Activated CD8-positive, alpha-beta T cell treated with anti-CD3 and anti-CD28 coated beads for 36 hours (primary cell): ENCODE data around the gene ITGA8. TPM values are rescaled to one million over a fixed set of nuclear protein-coding genes. Genes with fewer than 3 reads are reported as not detected.

Experiments
- ATAC-seq: fragments of 200-7000 bp; cut with Tn5 transposase; one replicate; pipeline ENCODE4 v1.10.0; 2021; ENCODE audit warnings: mild to moderate bottlenecking, moderate library complexity
- CTCF ChIA-PET: fragments of 350-600 bp; sonication (Branson Sonifier 250); formaldehyde crosslinking; loops from one replicate; lab custom pipeline; 2021; ENCODE audit warnings: antibody characterized with exemption; lab: Charles Lee
- POLR2A ChIA-PET: fragments of 350-600 bp; sonication (Branson Sonifier 250); formaldehyde crosslinking; loops from one replicate; lab custom pipeline; 2021; ENCODE audit warnings: antibody characterized with exemption; lab: Charles Lee
- DNase-seq: peaks from one replicate; pipeline ENCODE4 v3.0.0-alpha.2; 2020
- H3K27ac Mint-ChIP-seq: one replicate; pipeline ENCODE4 v1.8.0; 2021; ENCODE audit warnings: mild to moderate bottlenecking, mixed read lengths
- H3K27me3 Mint-ChIP-seq: one replicate; pipeline ENCODE4 v1.8.0; 2021; ENCODE audit warnings: mixed read lengths
- H3K36me3 Mint-ChIP-seq: one replicate; pipeline ENCODE4 v1.8.0; 2021; ENCODE audit warnings: low read depth, mixed read lengths
- H3K4me1 Mint-ChIP-seq: one replicate; pipeline ENCODE4 v1.8.0; 2021; ENCODE audit warnings: low read depth, mixed read lengths
- H3K4me3 Mint-ChIP-seq: one replicate; pipeline ENCODE4 v1.8.0; 2021; ENCODE audit warnings: mild to moderate bottlenecking, moderate library complexity, mixed read lengths
- H3K9me3 Mint-ChIP-seq: one replicate; pipeline ENCODE4 v1.8.0; 2021; ENCODE audit warnings: mixed read lengths
- intact Hi-C: fragments of 100-400 bp; cut with micrococcal nuclease; formaldehyde crosslinking; loops from one replicate; pipeline ENCODE4 v1.10.0; 2022
- total RNA-seq, 2 experiments: library from RNA; stranded (reverse); gene quantifications; one replicate each; pipeline ENCODE4 v1.2.3, GENCODE V29; 2021
- TF ChIP-seq, protein P1 (sequence below): fragments of 200-600 bp; IDR thresholded peaks from one replicate; pipeline ENCODE4 v1.8.0; 2022; ENCODE audit warnings: antibody characterized with exemption, mild to moderate bottlenecking

Gene ITGA8
- total RNA-seq, 2 experiments from 2014 or later = not detected

DNA sequence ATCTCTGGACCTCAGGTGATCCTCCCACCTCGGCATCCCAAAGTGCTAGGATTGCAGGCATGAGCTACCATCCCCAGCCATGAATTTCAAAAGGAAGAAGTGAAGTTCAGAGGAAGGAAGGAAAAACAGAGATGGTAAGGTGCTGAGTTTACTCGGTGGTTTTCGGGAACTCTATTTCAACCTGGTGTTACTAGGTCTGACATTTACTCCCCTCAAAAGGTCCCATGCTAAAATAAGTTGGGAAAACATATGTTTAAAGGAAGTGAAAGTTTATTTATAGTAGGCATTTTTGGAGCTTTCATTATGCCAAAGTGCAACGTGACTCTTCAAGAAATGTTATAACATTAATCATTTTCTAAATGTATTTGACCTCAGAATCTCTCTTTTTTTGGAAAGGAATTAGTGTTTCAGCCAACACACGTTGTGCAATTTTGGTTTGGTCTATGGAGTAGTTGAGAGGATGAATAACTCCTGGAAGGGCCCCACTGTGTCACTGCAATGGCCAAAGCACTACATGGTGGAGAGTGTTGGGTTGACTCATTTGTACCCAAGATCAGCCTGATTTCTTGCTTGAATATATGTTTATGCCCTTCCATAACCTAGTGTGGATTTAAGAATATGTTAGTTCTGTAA, 233.9 kb downstream of the ITGA8 start:
- intact Hi-C loops = no loop called here
- no peak for DNase-seq
- Mint-ChIP-seq H3K36me3 (no peaks in the 10 kb centered on the region), H3K27me3 (peaks cover 8% of the 10 kb centered on the region), H3K27ac (no peak overlapping the region), H3K9me3 (no peaks in the 10 kb centered on the region), H3K4me1 (no peaks in the 10 kb centered on the region), H3K4me3 (no peak overlapping the region)
- no peak for ATAC-seq
- TF ChIP-seq, protein P1, sequence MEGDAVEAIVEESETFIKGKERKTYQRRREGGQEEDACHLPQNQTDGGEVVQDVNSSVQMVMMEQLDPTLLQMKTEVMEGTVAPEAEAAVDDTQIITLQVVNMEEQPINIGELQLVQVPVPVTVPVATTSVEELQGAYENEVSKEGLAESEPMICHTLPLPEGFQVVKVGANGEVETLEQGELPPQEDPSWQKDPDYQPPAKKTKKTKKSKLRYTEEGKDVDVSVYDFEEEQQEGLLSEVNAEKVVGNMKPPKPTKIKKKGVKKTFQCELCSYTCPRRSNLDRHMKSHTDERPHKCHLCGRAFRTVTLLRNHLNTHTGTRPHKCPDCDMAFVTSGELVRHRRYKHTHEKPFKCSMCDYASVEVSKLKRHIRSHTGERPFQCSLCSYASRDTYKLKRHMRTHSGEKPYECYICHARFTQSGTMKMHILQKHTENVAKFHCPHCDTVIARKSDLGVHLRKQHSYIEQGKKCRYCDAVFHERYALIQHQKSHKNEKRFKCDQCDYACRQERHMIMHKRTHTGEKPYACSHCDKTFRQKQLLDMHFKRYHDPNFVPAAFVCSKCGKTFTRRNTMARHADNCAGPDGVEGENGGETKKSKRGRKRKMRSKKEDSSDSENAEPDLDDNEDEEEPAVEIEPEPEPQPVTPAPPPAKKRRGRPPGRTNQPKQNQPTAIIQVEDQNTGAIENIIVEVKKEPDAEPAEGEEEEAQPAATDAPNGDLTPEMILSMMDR = no peak
- POLR2A ChIA-PET = no interaction called here
- CTCF ChIA-PET = no interaction called here

DNA sequence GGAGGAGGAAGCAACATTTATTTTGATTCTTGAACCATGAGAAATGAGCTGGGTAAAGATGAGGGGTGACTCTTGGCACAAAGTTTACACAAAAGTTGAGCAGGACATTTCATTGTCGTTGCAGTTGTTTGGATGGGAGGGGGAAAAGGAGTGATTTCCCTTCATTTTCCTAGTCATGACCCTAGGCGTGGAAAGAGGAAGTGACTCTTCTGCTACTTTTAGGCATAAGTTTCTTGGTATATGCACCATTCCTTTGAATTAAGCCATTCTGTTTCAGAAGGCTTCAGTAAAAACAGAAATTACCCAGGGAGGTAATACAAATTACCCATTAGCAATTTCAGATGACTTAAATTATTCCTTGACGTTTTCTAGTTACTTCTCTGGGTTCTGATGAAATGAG, 234.7 kb downstream of the ITGA8 start:
- H3K9me3 Mint-ChIP-seq = no peaks in the 10 kb centered on the region
- TF ChIP-seq, protein P1 = no peak
- no peaks in the 10 kb centered on the region for H3K36me3 Mint-ChIP-seq
- intact Hi-C loops = no loop called here
- H3K4me3 Mint-ChIP-seq = no peak overlapping the region
- no peak for ATAC-seq
- no peak overlapping the region for H3K27ac Mint-ChIP-seq
- CTCF ChIA-PET = no interaction called here
- peaks cover 10% of the 10 kb centered on the region for H3K27me3 Mint-ChIP-seq
- no peaks in the 10 kb centered on the region for H3K4me1 Mint-ChIP-seq
- no peak for DNase-seq
- POLR2A ChIA-PET = no interaction called here

DNA sequence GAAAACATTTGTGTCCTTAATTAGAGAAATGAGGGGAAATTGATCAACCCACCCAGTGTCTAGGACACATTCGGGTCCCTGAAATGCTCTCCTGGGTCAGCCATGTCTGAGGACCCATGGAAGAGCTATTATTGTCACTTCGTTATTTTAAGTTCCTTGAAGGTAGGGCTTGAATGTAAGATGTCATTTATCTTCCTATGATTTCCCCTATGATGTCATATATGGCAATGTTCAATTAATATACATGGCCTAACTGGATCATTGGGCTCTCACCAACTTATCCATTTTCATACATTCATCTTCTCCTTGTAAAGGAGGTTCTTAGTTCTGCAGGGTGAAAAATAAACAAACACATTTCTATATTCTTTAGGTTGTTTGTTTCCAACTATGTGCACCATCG, 235.6 kb downstream of the ITGA8 start:
- Mint-ChIP-seq H3K4me1 (no peaks in the 10 kb centered on the region), H3K4me3 (no peak overlapping the region), H3K36me3 (no peaks in the 10 kb centered on the region), H3K9me3 (no peaks in the 10 kb centered on the region), H3K27ac (no peak overlapping the region), H3K27me3 (peaks cover 13% of the 10 kb centered on the region)
- intact Hi-C loops = no loop called here
- ChIA-PET CTCF (no interaction called here), POLR2A (no interaction called here)
- DNase-seq = no peak
- no peak for ATAC-seq
- TF ChIP-seq, protein P1 = no peak

DNA sequence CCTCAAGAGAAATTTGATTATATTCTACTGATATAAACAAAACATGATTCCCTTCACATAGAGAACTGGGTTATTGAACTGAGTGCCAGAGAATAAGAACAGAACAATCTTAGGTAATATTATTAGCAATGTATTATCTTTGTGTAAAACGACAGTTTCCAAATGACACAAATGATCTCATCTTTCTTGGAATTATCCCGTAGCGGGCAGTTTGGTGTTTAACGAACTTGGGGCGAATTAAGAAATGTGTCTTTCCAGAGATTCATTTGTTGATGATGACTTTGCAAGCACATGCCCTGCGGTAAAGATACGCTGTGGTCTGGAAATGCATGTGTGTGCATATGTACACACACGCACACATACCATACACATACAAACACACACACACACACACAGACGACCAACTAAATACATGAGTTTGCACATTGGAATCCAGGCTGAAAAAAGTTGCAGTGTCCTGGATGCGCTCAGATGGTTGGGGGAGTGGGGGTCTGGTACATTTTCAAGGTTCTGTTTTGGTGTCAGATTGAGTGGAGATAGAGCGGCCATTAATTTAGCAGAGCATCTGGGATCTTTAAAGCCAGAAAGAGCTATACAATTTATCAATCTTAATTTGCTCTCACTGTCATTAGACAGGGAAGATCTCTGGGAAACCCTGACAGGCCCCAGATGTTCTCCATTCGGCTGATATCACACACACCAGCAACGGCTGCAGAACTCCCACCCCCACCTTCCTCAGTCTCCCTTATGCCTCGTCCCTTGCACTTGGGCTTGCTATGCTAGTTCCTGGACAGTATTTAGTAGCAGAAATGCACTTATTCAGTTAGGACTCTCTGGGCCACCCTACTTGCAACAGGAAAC, 236.3 kb downstream of the ITGA8 start:
- Mint-ChIP-seq H3K4me3 (no peak overlapping the region), H3K27me3 (peaks cover 9% of the 10 kb centered on the region), H3K4me1 (no peaks in the 10 kb centered on the region), H3K27ac (no peak overlapping the region), H3K9me3 (no peaks in the 10 kb centered on the region), H3K36me3 (no peaks in the 10 kb centered on the region)
- no peak for DNase-seq
- TF ChIP-seq, protein P1 = no peak
- intact Hi-C loops = no loop called here
- ATAC-seq = no peak
- ChIA-PET CTCF (no interaction called here), POLR2A (no interaction called here)

DNA sequence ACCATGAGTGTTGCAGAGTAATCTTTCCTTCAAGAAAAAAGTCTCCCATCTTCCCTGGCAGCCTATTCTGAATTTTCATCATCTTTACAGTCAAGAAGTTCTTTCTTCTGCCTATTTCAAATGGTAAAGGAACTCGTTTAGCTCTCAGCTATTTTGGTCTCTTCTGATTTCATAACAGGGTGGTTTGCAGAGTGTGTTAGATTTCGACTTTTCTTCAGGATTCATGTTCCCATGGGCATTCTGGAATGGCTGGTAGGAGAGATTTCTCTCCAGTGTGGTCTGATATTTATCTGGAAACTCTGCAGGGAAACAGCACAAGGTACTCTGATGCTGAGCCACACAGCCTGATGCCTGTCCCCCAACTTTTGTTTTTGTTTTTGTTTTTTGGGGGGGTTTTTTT, 237.6 kb downstream of the ITGA8 start:
- H3K4me3 Mint-ChIP-seq = no peak overlapping the region
- intact Hi-C loops = no loop called here
- H3K4me1 Mint-ChIP-seq = no peaks in the 10 kb centered on the region
- H3K27ac Mint-ChIP-seq = no peak overlapping the region
- ChIA-PET CTCF (no interaction called here), POLR2A (no interaction called here)
- H3K9me3 Mint-ChIP-seq = no peaks in the 10 kb centered on the region
- H3K36me3 Mint-ChIP-seq = no peaks in the 10 kb centered on the region
- H3K27me3 Mint-ChIP-seq = peaks cover 11% of the 10 kb centered on the region
- TF ChIP-seq, protein P1 = no peak
- DNase-seq (no peak), ATAC-seq (no peak)
